HCEC 1CT (cell line): ENCODE measurements around the gene TRUB2.
"Not testable (repeated sequence)": the region's sequence is repeated elsewhere in the genome, so short reads cannot be mapped to it uniquely, and the experiment has no call there.

Experiments used
- DNase-seq: peaks from one replicate; pipeline ENCODE4 v3.0.0-alpha.2; 2017

Gene TRUB2

GRCh38 chr9:128298535-128299482, 23.4 kb downstream of the TRUB2 start:
- no peak for DNase-seq

GRCh38 chr9:128297221-128297773, 24.9 kb downstream of the TRUB2 start:
- no peak for DNase-seq

DNA sequence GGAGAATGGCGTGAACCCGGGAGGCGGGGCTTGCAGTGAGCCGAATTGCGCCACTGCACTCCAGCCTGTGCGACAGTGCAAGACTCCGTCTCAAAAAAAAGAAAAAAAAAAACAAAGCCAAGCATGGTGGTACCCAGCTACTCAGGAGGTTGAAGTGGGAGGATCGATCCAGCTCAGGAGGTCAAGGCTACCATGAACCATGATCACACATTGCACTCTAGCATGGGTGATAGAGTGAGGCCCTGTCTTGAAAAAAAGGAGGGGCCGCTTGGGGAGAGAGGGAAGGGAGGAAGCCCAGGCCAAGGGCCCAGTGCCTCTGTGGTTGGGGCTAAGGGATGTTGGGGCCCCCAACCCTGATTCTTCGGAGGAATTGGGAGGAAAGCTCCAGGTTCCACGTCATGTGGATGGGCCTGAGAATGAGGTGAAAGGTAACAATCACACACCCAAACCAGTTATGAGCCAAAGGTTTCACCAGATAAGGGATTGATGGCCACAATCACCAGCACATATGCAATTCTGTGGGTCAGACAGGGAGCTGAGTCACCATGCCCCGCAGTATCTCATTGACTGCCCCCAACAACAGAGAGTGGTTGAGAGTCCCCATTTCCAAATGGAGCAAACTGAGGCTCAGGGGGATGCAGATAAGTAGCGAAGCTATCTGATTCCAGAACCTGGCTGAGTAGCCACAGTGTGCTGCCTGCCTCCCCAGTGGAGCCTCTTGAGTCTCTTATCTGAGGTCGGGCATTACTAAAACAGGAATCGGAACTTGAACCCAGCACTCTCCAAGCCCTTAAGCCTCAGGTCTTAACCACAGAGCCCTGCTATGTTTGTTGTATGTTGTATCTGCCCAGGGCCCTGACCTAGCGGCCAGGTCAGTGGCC, 25.7 kb downstream of the TRUB2 start:
- no peak for DNase-seq

DNA sequence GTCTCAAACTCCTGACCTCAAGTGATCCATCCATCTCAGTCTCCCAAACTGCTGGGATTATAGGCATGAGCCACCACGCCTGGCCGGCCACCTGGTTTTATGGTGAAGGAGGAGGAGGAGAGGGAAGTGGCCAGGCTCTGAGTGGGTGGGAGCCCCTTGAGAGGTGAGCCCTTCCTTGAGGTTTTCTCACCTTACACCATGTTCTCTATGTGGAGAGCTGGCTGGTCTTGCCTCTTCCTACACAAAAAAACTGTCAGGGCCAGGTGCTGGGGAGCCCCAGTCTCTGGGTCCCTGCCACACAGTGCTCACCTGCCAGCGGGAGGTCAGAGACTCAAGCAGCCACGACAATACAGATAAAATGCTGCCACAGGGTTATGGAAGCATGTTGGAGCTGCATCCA, 28.1 kb downstream of the TRUB2 start:
- no peak for DNase-seq

DNA sequence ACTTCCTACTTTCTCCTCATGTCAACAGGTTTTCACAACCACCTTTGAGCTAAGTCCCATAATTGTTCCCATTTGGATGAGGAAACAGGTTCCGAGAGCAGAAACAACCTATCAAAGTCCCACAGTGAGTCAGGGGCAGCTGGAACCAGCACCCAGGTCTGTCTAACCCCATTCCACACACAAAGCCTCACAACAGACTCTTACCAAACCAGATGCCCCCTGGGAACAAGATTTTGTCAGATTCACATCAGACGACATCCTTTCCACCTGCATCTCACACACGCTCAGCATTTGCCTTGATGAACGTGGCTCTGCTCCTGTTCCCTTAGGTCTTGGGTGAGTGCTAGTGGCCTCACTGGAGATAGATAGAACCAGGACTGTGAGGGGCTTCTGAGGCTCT, 29.2 kb downstream of the TRUB2 start:
- DNase-seq: no peak

- no peak for DNase-seq
Measured at GRCh38 chr9:128292009-128292408, 30.2 kb downstream of the TRUB2 start.

GRCh38 chr9:128288273-128289004, 33.8 kb downstream of the TRUB2 start:
- DNase-seq: no peak

DNA sequence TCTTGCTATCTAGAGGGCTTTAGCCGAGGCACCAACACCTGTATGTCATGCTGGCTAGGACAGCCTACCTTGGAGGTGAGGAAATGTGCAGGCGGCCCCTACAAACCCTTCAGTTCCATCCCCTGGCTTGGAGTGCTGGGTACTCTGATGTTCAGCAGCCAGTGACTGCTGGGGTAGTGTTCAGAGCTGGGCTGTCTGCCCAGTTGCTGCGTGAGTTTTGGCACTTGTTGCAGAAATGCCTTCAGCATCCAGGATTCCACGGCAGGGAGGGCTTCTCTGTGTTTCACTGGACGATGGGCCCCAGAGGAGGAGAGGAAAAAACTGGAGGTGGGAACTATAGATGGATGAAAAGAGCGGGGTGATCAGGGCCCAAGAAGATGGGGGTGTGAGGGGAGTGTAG, 35.8 kb downstream of the TRUB2 start:
- no peak for DNase-seq

- no peak for DNase-seq
Measured at GRCh38 chr9:128285033-128285784, 37.0 kb downstream of the TRUB2 start.

- DNase-seq: no peak
Measured at GRCh38 chr9:128282500-128282899, 39.7 kb downstream of the TRUB2 start.

DNA sequence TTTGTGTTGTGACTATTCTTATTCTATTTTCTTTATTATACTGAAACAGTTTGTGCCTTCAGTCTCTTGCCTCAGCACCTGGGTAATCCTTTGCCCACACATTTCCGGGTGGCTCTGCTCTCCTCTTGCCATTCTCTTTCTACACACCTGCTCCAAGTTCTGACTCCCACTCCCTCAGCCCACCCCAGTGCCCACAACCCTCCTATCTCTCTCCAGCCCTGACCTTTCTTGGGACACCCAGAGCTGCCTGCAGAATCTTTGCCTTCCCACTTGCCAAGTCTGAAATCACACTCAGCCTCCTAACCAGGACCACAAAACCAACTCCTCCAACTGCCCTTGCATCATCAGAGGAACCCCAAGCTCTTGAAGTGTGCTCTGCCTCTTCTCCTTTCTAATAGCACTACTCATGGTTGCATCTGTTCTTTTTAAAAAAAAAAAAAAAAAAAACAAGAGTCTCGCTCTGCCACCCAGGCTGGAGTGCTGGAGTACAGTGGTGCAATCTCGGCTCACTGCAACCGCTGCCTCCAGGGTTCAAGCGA, 42.1 kb downstream of the TRUB2 start:
- no peak for DNase-seq

DNA sequence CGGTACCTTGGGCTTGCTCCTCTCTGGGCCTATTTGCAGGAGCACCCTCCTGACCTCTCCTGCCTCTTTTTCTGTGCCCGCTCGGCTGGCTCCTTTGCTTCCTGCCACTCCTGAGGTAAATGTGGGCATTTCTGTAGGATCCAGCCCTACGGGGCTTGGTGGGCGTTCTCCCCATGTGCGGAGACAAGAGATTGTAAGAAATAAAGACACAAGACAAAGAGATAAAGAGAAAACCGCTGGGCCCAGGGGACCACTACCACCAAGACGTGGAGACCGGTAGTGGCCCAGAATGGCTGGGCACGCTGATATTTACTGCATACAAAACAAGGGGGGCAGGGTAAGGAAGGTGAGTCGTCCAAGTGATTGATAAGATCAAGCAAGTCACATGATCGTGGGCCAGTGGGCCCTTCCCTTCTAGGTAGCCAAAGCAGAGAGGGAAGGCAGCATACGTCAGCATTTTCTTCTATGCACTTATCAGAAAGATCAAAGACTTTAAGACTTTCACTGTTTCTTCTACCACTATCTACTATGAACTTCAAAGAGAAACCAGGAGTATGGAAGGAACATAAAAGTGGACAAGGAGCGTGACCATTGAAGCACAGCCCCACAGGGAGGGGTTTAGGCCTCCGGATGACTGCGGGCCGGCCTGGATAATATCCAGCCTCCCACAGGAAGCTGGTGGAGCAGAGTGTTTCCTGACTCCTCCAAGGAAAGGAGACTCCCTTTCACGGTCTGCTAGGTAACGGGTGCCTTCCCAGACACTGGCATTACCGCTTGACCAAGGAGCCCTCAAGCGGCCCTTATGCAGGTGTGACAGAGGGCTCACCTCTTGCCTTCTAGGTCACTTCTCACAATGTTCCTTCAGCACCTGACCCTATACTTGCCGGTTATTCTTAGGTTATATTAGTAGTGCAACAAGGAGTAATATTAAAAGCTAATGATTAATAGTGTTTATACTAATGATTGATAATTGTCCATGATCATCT, 42.9 kb downstream of the TRUB2 start:
- DNase-seq: not testable (repeated sequence)

DNA sequence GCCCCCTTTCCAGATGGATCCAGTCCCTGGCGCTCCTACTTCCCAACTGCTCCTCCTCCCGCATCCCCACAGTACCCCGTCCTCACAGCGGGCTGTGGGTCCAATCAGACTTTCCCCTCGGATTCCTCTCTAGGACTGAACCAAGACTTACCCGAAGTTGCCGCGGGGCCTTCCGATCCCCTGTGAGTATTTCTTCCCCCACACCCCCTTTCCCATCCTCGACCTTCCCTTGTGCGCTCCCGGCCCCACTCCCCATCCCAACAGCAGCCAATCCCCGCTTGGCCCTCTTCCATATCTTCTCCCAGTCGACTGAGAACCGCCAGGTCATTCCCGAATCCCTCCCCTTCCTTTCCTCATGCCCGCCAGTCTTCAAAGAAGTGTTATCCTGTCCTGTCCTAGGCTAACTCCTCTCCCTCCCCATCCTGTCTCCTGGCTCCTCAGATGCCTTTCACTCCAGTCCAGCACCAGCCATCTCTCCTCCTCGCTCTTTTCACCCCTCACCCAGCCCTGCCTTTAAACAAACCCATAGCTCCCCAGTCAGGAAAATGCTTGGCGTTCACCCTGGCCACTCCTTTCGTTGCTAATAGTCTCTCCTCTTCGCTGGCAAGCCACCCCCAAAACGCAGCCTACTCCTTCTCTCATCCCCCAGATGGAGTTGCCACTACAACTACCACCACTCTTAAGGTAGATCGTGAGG, 45.5 kb downstream of the TRUB2 start:
- DNase-seq: no peak

DNA sequence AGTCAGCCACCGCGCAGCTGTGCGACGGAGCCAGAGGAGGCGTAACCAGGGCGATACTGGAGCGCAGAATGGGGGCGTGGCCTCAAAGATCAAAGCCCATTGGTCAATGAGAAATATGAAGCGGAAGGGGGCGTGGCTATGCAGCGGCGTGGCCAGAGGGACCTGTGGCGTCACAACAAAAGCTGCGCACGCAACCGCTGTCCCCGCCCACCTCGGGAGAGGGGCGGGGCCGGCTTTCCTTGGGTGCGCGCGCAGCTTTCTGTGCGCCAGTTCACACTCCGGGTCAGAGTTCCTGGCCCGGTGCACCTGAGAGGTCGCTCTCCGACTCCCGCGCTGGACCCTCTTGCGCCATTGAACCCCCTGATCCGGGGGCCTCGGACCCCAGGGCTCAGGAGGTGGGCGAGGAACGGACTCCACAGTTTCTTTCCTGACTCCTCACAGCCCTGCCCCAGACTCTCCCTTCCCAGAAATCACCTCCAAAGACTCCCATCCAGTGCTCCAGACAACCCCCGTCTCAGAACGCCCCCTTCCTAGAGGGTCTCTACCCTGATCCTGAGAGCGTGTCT, 46.2 kb downstream of the TRUB2 start, which contains the start of gene SWI5:
TSS of gene SWI5 (plus strand) at position 269 of the 566 bp plus-strand sequence.
- peak; percentile 99 for DNase-seq

GRCh38 chr9:128275198-128276007, 46.8 kb downstream of the TRUB2 start, which contains the start of gene GOLGA2:
Gene GOLGA2 (minus strand): TSS chr9:128276007. CDS start chr9:128275976, 31 bp downstream.
- peak; percentile 34 for DNase-seq

DNA sequence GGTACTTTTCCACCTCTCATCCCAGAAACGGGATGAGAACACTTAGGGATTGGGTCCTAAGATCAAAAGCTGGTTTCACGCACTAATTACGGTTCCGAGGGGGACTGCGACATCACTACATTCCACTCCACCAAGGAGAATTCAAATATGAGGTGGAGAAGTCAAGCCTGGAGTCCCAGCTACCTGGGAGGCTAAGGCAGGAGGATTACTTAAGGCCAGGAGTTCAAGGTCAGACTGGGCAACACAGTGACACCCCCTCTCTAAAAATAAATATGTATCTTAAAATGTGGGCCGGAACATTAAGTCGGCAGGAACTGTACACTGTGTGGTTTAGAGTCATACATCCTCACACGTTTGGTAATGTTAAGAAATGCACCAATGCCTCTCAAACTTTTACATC, 48.0 kb downstream of the TRUB2 start:
- DNase-seq: no peak

DNA sequence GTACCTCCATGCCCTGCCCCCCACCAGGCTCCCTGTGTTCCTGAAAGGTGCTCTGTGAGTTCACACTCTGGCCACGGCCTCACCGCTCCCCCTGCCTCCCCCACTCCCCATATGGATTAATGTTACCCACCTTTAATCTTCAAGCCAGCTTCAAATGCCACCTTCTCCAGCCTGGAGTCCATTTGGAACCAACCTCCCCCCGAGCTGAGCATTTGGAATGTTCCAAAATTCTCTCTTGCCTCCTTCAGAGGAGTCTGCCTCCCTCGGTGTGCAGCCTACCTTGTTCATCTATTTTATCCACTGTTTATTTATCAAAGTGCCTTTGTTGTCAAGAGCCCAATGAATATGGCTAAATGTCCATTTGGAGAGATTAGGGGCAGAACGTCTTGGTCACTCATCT, 50.7 kb downstream of the TRUB2 start:
- no peak for DNase-seq

GRCh38 chr9:128271112-128271511, 51.1 kb downstream of the TRUB2 start:
- no peak for DNase-seq
